ENCODE measurements around the gene TSPAN5.

Gene TSPAN5

GRCh38 chr4:98617358-98618047 lies 40.9 kb downstream of the TSPAN5 start:
- no peak for DNase-seq (ENCODE audit: low read depth)

GRCh38 chr4:98615991-98616390 lies 42.4 kb downstream of the TSPAN5 start:
- no peak for DNase-seq (ENCODE audit: low read depth)

DNA sequence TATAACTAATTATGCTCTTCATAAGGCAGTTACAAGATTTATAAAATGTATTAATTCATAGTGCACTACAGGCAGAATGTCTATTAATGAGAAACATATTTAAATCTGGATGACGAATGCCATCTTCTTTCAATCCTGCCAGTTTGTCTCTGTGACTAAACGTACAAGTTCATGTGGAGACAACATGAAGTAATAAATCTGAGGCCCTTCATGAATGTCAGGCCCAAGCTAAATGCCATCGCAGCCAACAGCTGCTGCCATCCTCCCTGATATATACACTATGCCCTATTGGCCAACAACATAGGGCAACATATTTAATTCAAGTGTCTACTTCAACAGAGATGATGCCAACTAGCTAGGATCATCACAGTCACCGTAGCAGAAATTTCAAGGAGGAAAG lies 43.7 kb downstream of the TSPAN5 start:
- no peak for DNase-seq (ENCODE audit: low read depth)

DNA sequence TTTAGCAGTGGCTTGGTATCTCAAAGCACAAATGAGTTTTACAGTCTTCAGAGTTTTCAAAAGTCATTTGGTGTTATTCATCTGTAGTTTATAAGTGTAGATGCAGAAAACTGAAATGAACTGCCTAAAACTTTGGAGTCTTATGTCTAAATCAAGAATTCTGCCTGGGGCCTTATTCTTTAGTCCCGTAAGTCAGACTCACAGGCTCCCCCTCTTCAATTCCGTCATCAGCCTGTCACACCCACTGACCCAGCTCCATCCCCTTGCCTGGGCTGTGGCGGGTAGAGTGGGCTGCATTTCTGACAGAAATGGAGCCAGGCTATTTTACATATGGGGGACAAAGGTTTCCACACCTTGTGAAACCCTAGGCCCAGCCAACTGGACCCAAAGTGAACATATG lies 44.3 kb downstream of the TSPAN5 start:
- DNase-seq (ENCODE audit: low read depth) = no peak

GRCh38 chr4:98613453-98614075 lies 44.8 kb downstream of the TSPAN5 start:
- DNase-seq (ENCODE audit: low read depth) = no peak

DNA sequence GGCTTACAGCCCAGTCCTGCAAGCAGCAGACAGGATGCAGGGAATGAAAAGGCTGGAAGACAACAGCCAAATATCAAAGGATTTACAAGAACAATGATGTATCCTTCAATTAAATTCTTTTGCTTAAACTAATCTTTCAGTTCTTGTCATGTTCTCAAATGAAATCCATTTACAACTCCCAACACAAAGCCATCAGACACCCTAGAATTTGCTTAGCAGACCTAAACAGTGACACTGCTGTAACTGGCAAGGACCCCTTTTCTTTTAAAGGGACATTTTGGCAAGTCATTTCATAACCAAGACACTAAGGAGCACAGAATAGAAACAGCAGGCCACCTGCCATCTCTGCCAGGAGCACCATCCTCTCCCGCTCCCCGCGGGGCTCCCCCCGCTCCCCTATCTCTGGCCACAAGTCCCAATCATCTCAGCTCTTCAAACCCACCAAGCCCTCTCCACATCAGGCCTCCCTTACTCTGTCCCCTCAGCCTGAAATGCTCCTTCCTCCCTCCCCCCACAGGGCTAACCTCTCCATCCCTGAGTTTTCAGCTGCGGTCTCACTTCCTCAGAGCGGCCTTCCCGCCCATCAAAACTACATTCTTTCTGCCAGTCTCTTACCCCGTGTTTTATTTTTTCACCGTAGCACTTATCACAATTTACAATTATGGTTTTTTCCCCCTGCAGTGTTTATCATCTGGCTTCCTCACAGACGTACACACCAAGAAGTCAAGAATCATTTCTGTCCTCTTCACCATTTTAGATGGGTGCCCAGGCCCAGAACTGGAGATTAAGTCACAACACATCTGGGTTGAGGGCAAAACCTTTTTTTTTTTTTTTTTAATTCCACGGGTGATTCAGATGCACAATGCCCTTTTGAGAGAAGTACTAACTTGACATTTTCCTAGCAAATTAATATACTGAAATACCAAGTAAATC lies 45.8 kb downstream of the TSPAN5 start:
- no peak for DNase-seq (ENCODE audit: low read depth)

- no peak for DNase-seq (ENCODE audit: low read depth)
These were observed 46.6 kb downstream of the TSPAN5 start for GRCh38 chr4:98611677-98612317.

DNA sequence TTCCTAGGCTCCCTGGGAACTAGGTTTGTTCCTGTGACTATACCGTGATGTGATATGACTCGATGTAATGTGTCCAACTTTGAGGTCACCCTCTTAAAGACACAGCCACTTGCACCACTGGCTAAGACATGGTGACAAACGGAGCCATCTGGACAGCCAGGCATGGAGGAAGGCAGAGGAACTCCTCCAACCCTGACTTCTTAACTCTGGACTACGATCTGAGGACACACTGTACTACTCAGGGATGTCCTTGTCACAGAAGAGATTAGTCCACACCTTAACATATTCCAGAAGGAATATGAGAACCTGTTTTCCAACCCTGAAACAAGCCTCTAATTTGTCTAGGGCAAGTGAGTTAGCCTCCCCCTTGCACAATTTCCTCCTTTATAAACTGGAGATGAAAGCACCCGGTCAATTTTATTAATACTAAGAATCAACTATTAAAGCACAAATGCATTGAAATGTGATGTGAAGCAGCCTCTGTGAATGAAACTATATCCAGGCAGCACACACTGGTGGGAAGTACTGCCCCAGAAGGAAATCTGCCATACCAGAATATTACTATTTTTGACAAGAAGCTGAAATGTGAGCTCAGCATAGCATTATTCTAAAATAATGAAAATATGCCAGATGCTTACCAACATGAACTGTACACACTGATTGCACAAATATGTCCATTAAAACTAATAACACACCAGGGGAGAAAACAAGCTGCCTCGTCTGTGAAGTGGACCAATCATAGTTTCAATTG lies 47.3 kb downstream of the TSPAN5 start:
- DNase-seq (ENCODE audit: low read depth) = no peak

DNA sequence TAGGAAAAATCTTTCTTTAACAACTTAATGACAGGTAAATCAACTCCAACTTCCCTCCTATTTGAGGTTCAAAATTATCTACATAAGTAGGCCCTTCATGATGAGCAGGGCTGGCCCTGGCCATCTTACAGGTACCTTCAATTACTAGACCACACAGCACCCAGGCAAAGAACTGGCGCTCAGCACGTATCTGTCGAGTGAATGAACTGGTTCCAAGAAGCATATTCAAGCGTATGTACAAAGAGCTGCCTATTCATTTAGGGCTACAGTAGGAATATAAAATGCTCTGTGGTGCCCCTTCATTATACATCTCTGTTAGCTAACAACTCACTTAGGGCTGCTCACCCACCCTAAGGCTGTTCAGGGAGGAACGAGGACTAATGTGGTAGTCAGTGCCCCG lies 48.0 kb downstream of the TSPAN5 start:
- no peak for DNase-seq (ENCODE audit: low read depth)

DNA sequence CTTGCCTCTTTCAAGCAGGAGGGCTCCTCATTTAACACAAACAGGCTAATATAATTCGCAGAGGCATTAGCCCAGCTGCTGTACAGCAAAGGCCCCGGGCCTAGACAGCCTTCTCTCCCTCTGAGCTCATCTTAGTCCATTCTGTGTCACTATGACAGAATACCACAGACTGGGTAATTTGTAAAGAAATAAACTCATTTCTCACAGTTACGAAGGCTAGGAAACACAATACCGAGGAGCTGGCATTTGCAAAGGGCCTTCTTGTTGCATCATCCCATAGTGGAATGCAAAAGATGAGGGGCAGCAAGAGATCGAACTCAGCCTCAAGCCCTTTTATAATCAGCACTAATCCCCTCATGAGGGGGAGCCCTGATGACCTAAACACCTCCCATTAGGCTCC lies 48.5 kb downstream of the TSPAN5 start:
- DNase-seq (ENCODE audit: low read depth) = no peak

- no peak for DNase-seq (ENCODE audit: low read depth)
These were observed 50.1 kb downstream of the TSPAN5 start for GRCh38 chr4:98608356-98608755.

DNA sequence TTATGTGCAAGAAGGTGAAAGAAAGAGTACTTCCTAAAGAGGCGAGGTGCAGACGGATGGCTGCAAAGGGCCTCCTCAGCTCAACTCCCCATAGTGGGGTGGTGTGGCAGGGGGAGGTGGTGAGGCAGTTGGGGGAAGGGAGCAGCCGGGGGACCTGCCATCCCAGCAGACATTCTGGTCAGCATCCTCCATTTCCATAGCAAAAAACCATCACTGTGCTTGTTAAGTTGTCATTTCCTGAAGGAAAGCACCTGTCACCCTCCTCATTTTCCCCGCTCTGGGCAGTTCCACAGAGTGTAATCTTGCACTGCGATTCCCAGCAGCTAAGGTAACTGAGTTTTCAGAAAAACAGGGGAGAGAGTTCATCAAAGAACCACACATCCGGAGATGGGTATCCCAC lies 51.5 kb downstream of the TSPAN5 start:
- DNase-seq (ENCODE audit: low read depth) = no peak

- DNase-seq (ENCODE audit: low read depth) = no peak
These were observed 53.2 kb downstream of the TSPAN5 start for GRCh38 chr4:98605216-98605615.

DNA sequence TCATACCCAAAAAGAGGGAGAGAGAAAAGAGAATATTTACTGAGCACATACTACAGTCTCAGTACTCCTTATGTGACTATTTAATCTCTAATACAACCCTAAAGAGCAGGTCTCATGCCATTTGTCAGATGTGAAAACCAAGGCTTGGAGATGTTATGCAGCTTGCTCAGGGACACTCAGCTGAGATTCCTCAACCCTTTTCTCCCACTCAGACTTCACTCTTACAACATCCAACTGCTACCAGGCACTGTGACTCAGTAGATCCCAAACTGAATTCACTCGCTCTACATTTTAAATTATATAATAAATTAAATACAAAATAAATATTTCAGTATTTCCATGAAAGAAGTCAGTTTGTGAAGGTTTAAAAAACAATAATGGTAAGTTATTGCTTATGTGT lies 53.7 kb downstream of the TSPAN5 start:
- DNase-seq (ENCODE audit: low read depth) = no peak

DNA sequence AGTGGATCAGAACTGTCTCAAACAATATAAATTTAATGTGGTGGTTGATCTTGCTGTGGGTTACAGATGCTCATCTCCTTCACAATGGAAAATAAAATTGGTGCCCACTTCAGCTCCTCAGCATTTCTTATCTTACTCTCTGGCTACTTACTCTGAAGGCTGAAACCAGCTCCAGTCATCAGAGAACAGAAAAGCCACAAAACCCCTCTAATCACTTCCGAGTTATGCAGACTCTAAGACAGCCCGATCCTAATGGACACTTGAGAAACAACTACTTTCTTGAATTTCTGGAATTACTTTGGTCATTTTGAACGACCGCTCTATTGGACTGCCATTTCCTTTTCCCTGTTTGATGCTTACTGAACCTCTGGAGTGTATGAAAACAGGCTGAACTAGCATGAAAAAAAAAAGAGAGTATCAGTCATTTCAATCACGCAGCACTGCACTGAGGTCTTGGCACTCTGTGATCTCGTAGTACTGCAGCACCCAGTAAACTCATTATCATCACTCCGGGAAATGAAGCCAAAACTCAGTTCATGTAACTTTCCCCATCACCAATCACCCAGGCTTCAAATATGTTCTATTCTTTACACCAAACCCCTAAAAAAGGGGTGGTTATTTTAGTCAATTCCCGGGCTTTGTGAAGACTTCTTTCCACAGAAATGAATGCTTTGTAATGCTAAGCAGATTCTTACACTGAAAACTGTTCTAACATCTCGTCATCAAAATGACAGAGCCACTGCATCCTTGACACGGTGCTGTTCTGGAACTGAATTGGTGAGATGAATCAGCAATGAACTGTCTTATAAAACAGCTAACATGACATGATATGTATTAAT lies 54.5 kb downstream of the TSPAN5 start:
- no peak for DNase-seq (ENCODE audit: low read depth)

DNA sequence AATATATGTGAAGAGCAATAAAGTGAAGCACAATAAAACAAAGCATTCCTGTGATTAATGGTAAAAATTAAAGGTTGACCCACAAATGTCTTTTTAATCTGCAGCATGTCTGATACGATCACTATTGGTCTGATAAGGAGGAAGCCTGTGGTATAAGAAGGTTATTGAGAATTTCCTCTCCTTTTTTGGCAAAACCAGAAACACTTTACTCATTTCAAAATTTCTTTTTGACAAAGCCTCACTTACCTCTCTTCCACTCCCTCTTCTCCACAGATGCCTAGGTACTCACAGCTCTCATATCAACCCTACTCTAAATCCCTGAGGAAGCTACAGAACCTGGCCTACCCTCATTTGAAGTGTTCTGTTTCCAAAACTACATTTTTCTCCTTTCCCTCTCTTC lies 56.1 kb downstream of the TSPAN5 start:
- DNase-seq (ENCODE audit: low read depth) = no peak

GRCh38 chr4:98601708-98602107 lies 56.7 kb downstream of the TSPAN5 start:
- no peak for DNase-seq (ENCODE audit: low read depth)

DNA sequence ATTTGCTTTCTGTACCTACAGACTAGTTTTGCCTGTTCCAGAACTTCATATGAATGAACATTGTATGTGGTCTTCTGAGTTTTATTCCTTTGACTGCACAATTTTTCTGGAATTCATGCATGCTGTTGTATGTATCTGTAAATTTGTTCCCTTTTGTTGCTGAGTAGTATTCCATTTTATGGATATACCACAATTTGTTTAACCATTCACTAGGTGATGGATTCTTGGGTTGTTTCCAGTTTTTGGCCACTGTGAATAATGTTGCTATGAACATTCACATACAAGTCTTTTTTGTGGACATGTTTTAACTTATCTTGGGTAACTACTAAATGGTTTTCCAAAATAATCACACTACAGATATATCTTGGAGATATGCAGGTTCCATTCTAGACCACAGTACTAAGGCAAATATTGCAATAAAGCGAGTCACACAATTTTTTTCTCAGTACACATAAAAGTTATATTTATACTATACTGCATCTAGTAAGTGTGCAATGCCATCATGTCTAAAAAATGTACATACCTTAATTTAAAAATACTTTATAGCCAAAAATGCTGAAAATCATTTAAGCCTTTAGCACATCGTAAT lies 58.7 kb downstream of the TSPAN5 start:
- DNase-seq (ENCODE audit: low read depth) = no peak

DNA sequence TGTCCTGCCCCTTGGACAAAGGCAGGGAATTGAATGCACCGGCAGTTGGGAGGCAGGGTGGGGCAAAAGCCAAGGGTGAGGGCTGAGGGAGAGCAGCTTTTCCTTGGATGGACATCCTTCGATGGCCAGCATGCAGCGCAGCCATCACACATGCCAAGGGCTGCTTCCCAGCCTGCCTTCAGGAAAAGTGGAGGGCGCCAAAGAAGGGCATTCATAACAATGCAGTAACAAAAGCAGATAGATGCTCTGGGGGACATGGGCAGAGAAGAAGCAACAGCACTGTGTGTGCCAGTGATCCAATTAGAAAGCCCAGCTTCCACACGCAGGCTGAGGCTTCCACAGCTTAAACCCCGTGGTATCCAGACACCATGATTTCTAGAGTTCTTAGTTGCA lies 71.5 kb downstream of the TSPAN5 start:
- DNase-seq (ENCODE audit: low read depth) = no peak

GRCh38 chr4:98586291-98586961 lies 72.0 kb downstream of the TSPAN5 start:
- DNase-seq (ENCODE audit: low read depth) = no peak

Data from T follicular helper cell (primary cell).